ENCODE results near the gene CLIP2.
"Not testable (repeated sequence)": the region's sequence is repeated elsewhere in the genome, so short reads cannot be mapped to it uniquely, and the experiment has no call there.

The CLIP2 gene

DNA sequence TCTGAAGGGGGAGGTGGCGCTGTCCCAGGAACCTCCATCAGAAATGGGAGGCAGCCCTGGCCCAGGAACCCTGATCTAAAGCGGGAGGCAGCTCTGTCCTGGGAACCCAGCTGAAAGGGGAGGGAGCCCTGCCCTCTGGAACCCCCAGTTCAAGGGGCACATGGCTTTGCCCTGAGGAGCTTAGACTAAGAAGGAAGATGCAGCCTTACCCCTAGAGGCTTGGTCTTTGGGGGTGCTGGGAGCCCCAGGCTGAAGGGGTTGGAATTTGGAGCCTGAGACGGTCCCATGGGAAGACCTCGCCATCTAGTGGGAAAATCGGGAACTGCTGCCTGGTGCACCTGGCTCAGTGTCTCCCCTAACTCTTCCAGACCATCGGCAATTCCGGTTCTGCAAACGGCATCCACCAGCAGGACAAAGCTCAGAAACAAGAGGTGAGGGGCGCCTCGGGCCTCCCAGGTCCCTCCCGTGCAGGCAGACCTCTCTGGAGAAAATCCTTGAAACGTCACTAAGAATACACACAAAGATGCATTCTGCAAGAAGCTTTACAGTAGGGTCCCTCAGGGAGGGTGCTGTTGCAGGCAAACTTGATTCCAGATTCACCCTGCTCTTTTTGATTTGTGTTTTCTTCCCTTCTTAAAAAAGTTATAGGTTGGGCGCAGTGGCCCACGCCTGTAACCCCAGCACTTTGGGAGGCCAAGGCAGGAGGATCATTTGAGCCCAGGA lies 112.1 kb downstream of the CLIP2 start:
- DNase-seq, result peak; percentile 56

DNA sequence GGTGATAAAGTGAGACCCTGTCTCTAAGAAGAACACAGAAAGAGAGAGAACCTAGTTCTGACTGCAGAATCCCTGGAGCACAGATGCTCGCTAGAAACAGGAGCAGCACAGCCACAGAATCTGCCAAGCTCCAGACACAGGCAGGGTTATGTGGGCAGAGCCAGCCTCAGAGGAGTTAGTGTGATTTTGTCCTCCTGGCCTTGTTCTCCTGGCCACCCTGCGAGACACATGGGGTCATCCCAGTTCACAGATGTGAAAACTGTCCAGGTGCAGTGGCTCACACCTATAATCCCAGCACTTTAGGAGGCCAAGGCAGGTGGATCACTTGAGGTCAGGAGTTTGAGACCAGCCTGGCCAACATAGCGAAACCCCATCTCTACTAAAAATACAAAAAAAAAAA lies 113.5 kb downstream of the CLIP2 start:
- H3K4me2 ChIP-seq (ENCODE audit: low read depth, low read length); H3F3A ChIP-seq (ENCODE audit: insufficient read depth, low read length); H3K9me2 ChIP-seq (replicated peaks; ENCODE audit: insufficient read depth, low read length); H2AFZ ChIP-seq (ENCODE audit: low read length); H3K27ac ChIP-seq (ENCODE audit: low read length); H3K4me3 ChIP-seq (ENCODE audit: low read length); H3K79me2 ChIP-seq (ENCODE audit: low read length); H3K9ac ChIP-seq (ENCODE audit: low read length); H3K9me3 ChIP-seq (replicated peaks; ENCODE audit: insufficient read depth, low read length); DNase-seq; H4K20me1 ChIP-seq (ENCODE audit: insufficient read depth, low read length); H3K36me3 ChIP-seq (replicated peaks; ENCODE audit: insufficient read depth, low read length); H3K4me1 ChIP-seq (ENCODE audit: low read length): not testable (repeated sequence)
- H3K27me3 ChIP-seq (replicated peaks; ENCODE audit: insufficient read depth, low read length), result peaks cover 23% of the 10 kb centered on the region; the same call in 1 of the 2 replicates

More for the DNA sequence above, 112.1 kb downstream of the CLIP2 start:
- no peak overlapping the region for H3K9ac ChIP-seq (ENCODE audit: low read length)
- no peaks in the 10 kb centered on the region for H3K36me3 ChIP-seq (replicated peaks; ENCODE audit: insufficient read depth, low read length)
- no peaks in the 10 kb centered on the region for H3F3A ChIP-seq (ENCODE audit: insufficient read depth, low read length)
- H3K4me1 ChIP-seq (ENCODE audit: low read length), result no peaks in the 10 kb centered on the region
- H3K9me3 ChIP-seq (replicated peaks; ENCODE audit: insufficient read depth, low read length), result no peaks in the 10 kb centered on the region
- H4K20me1 ChIP-seq (ENCODE audit: insufficient read depth, low read length), result no peaks in the 10 kb centered on the region
- H3K4me2 ChIP-seq (ENCODE audit: low read depth, low read length), result peak overlapping the region; percentile 15; the same call in 1 of the 2 replicates
- H2AFZ ChIP-seq (ENCODE audit: low read length), result no peak overlapping the region
- TF ChIP-seq, protein P1, sequence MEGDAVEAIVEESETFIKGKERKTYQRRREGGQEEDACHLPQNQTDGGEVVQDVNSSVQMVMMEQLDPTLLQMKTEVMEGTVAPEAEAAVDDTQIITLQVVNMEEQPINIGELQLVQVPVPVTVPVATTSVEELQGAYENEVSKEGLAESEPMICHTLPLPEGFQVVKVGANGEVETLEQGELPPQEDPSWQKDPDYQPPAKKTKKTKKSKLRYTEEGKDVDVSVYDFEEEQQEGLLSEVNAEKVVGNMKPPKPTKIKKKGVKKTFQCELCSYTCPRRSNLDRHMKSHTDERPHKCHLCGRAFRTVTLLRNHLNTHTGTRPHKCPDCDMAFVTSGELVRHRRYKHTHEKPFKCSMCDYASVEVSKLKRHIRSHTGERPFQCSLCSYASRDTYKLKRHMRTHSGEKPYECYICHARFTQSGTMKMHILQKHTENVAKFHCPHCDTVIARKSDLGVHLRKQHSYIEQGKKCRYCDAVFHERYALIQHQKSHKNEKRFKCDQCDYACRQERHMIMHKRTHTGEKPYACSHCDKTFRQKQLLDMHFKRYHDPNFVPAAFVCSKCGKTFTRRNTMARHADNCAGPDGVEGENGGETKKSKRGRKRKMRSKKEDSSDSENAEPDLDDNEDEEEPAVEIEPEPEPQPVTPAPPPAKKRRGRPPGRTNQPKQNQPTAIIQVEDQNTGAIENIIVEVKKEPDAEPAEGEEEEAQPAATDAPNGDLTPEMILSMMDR (IDR thresholded peaks at IDR 0.05; ENCODE audit: low read length), result peak; percentile 97
- TF ChIP-seq EZH2 (optimal IDR thresholded peaks at IDR 0.05; ENCODE audit: low read depth, low read length), result no peak
- peaks cover 23% of the 10 kb centered on the region; the same call in 1 of the 2 replicates for H3K27me3 ChIP-seq (replicated peaks; ENCODE audit: insufficient read depth, low read length)
- H3K79me2 ChIP-seq (ENCODE audit: low read length), result no peaks in the 10 kb centered on the region
- no peak overlapping the region for H3K4me3 ChIP-seq (ENCODE audit: low read length)
- no peaks in the 10 kb centered on the region for H3K9me2 ChIP-seq (replicated peaks; ENCODE audit: insufficient read depth, low read length)
- H3K27ac ChIP-seq (ENCODE audit: low read length), result no peak overlapping the region

DNA sequence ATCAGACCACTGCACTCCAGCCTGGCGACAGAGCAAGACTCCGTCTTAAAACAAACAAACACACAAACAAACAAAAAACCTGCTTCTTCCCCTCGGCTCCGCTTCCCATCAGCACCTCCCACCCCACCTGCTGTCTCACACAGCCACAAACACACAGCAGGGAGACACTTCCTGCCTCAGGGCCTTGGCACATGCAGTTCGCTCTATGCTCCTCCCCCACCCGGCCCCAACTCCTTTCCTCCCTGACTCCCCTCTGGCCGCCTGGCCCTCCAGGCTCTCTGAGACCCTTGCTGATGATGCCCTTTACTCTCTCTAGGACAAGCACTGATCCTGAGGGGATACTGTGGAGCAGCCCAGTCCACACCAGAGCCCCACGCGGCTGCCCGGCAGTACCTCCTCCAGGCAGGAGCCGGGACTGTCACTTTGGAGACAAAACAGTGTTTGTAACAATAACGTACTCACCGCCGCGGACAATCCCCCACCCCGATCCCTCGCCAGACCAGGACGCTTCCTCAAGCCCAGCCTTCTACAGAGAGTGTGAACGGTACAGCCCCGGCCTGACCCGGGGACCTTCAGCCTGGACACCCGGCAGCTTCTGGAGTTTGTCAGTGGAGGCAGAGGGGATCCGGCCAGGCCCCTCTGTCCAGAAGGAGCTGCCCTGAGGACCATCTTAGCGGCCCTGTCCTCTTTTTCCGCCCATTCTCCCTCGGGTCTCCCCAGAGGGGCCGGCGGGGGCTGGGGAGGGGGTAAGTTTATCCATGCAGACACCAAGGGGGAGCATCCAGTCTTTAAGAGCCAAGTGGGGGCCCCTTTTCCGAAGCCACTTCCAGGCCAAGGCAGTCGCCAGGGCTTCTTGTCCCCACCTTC lies 114.5 kb downstream of the CLIP2 start:
- H3K36me3 ChIP-seq (replicated peaks; ENCODE audit: insufficient read depth, low read length), result no peaks in the 10 kb centered on the region
- H3K27me3 ChIP-seq (replicated peaks; ENCODE audit: insufficient read depth, low read length), result peaks cover 23% of the 10 kb centered on the region; the same call in 1 of the 2 replicates
- H3K79me2 ChIP-seq (ENCODE audit: low read length), result no peaks in the 10 kb centered on the region
- H2AFZ ChIP-seq (ENCODE audit: low read length), result no peak overlapping the region
- no peak for DNase-seq
- TF ChIP-seq EZH2 (optimal IDR thresholded peaks at IDR 0.05; ENCODE audit: low read depth, low read length) (no peak), EZH2phosphoT487 (IDR thresholded peaks at IDR 0.05; ENCODE audit: low read length) (no peak)
- TF ChIP-seq, protein P1 (IDR thresholded peaks at IDR 0.05; ENCODE audit: low read length), result no peak
- no peak overlapping the region for H3K27ac ChIP-seq (ENCODE audit: low read length)
- H3K9ac ChIP-seq (ENCODE audit: low read length), result no peak overlapping the region
- H3K9me2 ChIP-seq (replicated peaks; ENCODE audit: insufficient read depth, low read length), result no peaks in the 10 kb centered on the region
- no peaks in the 10 kb centered on the region for H3K9me3 ChIP-seq (replicated peaks; ENCODE audit: insufficient read depth, low read length)
- H3K4me1 ChIP-seq (ENCODE audit: low read length), result no peaks in the 10 kb centered on the region
- no peaks in the 10 kb centered on the region for H4K20me1 ChIP-seq (ENCODE audit: insufficient read depth, low read length)
- no peak overlapping the region for H3K4me3 ChIP-seq (ENCODE audit: low read length)
- H3K4me2 ChIP-seq (ENCODE audit: low read depth, low read length), result no peak overlapping the region
- H3F3A ChIP-seq (ENCODE audit: insufficient read depth, low read length), result no peaks in the 10 kb centered on the region

Measured in MM.1S (cell line).